Measurements from ENCODE around the gene FOXB1.

Gene FOXB1

GRCh38 chr15:60054472-60054871 lies 50.4 kb downstream of the FOXB1 start:
- no peak for DNase-seq (ENCODE audit: low spot score)
- in situ Hi-C loops (cut with MboI; ENCODE audit: low pct_unique_long_range_greater_than_20kb, low sequenced_read_pairs, unreplicated experiment), result no loop called here
- TF ChIP-seq CTCF (IDR thresholded peaks at IDR 0.05; ENCODE audit: extremely low read depth, insufficient read depth, missing control alignments), result no peak
